Measurements from ENCODE around the gene MRPS12. TPM values are rescaled to one million over a fixed set of nuclear protein-coding genes. Genes with fewer than 3 reads are reported as not detected.

The MRPS12 gene
- total and polyA plus RNA-seq, 2 of the 13 experiments (the other 11 are each of a cell fraction or from before 2014, with no cell fraction given): 27.5 to 54.8 TPM

DNA sequence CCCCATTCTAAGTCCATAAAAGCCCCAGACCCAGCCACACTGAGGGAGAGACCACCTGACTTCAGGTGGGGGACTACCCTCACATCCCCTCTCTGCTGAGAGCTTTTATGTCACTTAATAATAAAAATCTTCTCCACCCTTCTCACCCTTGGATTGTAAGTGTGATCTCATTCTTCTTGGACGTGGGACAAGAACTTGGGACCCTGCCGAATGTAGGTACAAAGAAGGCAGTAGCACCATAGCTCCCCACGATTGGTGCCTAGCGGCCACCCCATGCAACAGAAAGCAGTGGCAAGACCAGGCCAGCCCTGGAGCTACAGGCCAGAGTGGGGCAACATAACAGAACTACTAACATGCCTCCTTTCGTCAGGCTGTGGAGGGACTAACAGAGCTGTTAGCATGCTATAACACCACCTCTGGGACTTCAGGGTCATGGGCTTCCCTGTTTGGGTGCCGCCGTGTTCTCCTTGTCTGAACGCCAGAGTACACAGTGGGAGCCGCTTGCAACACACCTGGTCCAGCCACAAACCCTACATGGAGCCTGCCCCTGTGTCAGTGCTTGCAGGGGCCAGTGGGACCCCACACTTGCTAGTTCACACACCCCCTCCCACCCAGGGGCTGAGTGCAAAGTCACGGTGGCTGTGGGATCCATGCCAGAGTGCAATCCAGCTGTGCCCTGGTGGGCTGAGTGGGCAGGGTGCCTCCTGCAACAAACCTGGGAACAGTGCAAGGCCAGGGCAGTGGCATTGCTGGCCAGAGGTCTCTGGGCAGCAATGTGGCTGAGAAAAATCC, 50.0 kb downstream of the MRPS12 start (continued):
- TF ChIP-seq, protein P1, sequence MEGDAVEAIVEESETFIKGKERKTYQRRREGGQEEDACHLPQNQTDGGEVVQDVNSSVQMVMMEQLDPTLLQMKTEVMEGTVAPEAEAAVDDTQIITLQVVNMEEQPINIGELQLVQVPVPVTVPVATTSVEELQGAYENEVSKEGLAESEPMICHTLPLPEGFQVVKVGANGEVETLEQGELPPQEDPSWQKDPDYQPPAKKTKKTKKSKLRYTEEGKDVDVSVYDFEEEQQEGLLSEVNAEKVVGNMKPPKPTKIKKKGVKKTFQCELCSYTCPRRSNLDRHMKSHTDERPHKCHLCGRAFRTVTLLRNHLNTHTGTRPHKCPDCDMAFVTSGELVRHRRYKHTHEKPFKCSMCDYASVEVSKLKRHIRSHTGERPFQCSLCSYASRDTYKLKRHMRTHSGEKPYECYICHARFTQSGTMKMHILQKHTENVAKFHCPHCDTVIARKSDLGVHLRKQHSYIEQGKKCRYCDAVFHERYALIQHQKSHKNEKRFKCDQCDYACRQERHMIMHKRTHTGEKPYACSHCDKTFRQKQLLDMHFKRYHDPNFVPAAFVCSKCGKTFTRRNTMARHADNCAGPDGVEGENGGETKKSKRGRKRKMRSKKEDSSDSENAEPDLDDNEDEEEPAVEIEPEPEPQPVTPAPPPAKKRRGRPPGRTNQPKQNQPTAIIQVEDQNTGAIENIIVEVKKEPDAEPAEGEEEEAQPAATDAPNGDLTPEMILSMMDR (CRISPR knock-in tag; IDR thresholded peaks at IDR 0.05): peak; percentile 40
- TF ChIP-seq, protein P2, sequence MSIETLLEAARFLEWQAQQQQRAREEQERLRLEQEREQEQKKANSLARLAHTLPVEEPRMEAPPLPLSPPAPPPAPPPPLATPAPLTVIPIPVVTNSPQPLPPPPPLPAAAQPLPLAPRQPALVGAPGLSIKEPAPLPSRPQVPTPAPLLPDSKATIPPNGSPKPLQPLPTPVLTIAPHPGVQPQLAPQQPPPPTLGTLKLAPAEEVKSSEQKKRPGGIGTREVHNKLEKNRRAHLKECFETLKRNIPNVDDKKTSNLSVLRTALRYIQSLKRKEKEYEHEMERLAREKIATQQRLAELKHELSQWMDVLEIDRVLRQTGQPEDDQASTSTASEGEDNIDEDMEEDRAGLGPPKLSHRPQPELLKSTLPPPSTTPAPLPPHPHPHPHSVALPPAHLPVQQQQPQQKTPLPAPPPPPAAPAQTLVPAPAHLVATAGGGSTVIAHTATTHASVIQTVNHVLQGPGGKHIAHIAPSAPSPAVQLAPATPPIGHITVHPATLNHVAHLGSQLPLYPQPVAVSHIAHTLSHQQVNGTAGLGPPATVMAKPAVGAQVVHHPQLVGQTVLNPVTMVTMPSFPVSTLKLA (IDR thresholded peaks at IDR 0.05): no peak
- TF ChIP-seq, protein P3, sequence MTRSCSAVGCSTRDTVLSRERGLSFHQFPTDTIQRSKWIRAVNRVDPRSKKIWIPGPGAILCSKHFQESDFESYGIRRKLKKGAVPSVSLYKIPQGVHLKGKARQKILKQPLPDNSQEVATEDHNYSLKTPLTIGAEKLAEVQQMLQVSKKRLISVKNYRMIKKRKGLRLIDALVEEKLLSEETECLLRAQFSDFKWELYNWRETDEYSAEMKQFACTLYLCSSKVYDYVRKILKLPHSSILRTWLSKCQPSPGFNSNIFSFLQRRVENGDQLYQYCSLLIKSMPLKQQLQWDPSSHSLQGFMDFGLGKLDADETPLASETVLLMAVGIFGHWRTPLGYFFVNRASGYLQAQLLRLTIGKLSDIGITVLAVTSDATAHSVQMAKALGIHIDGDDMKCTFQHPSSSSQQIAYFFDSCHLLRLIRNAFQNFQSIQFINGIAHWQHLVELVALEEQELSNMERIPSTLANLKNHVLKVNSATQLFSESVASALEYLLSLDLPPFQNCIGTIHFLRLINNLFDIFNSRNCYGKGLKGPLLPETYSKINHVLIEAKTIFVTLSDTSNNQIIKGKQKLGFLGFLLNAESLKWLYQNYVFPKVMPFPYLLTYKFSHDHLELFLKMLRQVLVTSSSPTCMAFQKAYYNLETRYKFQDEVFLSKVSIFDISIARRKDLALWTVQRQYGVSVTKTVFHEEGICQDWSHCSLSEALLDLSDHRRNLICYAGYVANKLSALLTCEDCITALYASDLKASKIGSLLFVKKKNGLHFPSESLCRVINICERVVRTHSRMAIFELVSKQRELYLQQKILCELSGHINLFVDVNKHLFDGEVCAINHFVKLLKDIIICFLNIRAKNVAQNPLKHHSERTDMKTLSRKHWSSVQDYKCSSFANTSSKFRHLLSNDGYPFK (CRISPR knock-in tag; IDR thresholded peaks at IDR 0.05; ENCODE audit: borderline replicate concordance): peak; percentile 48; the same call in 1 of the 2 replicates
- TF ChIP-seq SMAD9 (CRISPR knock-in tag; IDR thresholded peaks at IDR 0.05) (no peak), CREM (IDR thresholded peaks at IDR 0.05) (no peak), CREM (CRISPR knock-in tag; IDR thresholded peaks at IDR 0.05) (no peak), ZNF883 (CRISPR knock-in tag; IDR thresholded peaks at IDR 0.05; ENCODE audit: not compliant biosample characterization) (peak; percentile 43), ZMYM2 (CRISPR knock-in tag; IDR thresholded peaks at IDR 0.05) (peak; percentile 36; the same call in 1 of the 2 replicates), MTF1 (CRISPR knock-in tag; IDR thresholded peaks at IDR 0.05) (no peak)
- TF ChIP-seq, protein P4, sequence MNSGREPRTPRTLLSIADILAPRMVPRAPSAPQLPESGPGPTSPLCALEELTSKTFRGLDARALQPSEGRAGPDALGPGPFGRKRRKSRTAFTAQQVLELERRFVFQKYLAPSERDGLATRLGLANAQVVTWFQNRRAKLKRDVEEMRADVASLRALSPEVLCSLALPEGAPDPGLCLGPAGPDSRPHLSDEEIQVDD (CRISPR knock-in tag; IDR thresholded peaks at IDR 0.05; ENCODE audit: borderline replicate concordance): no peak
- TF ChIP-seq, protein P5, sequence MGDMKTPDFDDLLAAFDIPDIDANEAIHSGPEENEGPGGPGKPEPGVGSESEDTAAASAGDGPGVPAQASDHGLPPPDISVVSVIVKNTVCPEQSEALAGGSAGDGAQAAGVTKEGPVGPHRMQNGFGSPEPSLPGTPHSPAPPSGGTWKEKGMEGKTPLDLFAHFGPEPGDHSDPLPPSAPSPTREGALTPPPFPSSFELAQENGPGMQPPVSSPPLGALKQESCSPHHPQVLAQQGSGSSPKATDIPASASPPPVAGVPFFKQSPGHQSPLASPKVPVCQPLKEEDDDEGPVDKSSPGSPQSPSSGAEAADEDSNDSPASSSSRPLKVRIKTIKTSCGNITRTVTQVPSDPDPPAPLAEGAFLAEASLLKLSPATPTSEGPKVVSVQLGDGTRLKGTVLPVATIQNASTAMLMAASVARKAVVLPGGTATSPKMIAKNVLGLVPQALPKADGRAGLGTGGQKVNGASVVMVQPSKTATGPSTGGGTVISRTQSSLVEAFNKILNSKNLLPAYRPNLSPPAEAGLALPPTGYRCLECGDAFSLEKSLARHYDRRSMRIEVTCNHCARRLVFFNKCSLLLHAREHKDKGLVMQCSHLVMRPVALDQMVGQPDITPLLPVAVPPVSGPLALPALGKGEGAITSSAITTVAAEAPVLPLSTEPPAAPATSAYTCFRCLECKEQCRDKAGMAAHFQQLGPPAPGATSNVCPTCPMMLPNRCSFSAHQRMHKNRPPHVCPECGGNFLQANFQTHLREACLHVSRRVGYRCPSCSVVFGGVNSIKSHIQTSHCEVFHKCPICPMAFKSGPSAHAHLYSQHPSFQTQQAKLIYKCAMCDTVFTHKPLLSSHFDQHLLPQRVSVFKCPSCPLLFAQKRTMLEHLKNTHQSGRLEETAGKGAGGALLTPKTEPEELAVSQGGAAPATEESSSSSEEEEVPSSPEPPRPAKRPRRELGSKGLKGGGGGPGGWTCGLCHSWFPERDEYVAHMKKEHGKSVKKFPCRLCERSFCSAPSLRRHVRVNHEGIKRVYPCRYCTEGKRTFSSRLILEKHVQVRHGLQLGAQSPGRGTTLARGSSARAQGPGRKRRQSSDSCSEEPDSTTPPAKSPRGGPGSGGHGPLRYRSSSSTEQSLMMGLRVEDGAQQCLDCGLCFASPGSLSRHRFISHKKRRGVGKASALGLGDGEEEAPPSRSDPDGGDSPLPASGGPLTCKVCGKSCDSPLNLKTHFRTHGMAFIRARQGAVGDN (CRISPR knock-in tag; IDR thresholded peaks at IDR 0.05): peak; percentile 67
- TF ChIP-seq, protein P6, sequence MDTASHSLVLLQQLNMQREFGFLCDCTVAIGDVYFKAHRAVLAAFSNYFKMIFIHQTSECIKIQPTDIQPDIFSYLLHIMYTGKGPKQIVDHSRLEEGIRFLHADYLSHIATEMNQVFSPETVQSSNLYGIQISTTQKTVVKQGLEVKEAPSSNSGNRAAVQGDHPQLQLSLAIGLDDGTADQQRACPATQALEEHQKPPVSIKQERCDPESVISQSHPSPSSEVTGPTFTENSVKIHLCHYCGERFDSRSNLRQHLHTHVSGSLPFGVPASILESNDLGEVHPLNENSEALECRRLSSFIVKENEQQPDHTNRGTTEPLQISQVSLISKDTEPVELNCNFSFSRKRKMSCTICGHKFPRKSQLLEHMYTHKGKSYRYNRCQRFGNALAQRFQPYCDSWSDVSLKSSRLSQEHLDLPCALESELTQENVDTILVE (CRISPR knock-in tag; IDR thresholded peaks at IDR 0.05): peak; percentile 31; the same call in 1 of the 2 replicates
- TF ChIP-seq, protein P7, sequence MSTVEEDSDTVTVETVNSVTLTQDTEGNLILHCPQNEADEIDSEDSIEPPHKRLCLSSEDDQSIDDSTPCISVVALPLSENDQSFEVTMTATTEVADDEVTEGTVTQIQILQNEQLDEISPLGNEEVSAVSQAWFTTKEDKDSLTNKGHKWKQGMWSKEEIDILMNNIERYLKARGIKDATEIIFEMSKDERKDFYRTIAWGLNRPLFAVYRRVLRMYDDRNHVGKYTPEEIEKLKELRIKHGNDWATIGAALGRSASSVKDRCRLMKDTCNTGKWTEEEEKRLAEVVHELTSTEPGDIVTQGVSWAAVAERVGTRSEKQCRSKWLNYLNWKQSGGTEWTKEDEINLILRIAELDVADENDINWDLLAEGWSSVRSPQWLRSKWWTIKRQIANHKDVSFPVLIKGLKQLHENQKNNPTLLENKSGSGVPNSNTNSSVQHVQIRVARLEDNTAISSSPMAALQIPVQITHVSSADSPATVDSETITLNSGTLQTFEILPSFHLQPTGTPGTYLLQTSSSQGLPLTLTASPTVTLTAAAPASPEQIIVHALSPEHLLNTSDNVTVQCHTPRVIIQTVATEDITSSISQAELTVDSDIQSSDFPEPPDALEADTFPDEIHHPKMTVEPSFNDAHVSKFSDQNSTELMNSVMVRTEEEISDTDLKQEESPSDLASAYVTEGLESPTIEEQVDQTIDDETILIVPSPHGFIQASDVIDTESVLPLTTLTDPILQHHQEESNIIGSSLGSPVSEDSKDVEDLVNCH (CRISPR knock-in tag; IDR thresholded peaks at IDR 0.05): no peak
